IMR-90 (cell line): ENCODE measurements around the gene ITGAL. TPM values are rescaled to one million over a fixed set of nuclear protein-coding genes. Genes with fewer than 3 reads are reported as not detected.

Experiments used
- ATAC-seq: fragments of 200-7000 bp; cut with Tn5 transposase; 2 replicates; pipeline ENCODE4 v1.9.1; 2020; ENCODE audit warnings: low read depth, mild to moderate bottlenecking, moderate library complexity
- BruUV-seq: library from RNA; stranded (reverse); fragments of 400-500 nt; replicated peaks from 2 replicates; lab custom pipeline; 2021; lab: Mats Ljungman, UMichigan
- CTCF ChIA-PET: fragments of 300-600 bp; formaldehyde crosslinking; extraction: SDS; loops from one replicate; lab custom pipeline; 2021; ENCODE audit warnings: antibody characterized with exemption; lab: Yijun Ruan, JAX
- POLR2A ChIA-PET: fragments of 300-600 bp; sonication (Branson Sonifier 250); formaldehyde crosslinking; loops from one replicate; lab custom pipeline; 2022; ENCODE audit warnings: antibody characterized with exemption; ENCODE audit not compliant: unreplicated experiment; lab: Charles Lee
- DNase-seq: peaks from one replicate; pipeline ENCODE4 v3.0.0; 2013
- H2AFZ ChIP-seq: replicated peaks from 2 replicates; pipeline ENCODE3; 2013; ENCODE audit warnings: low read length, mild to moderate bottlenecking; ENCODE audit not compliant: poor library complexity
- H2AK5ac ChIP-seq: 2 replicates; pipeline ENCODE4 v1.6.1; 2013; ENCODE audit warnings: low read depth, low read length, inconsistent platforms
- H2AK9ac ChIP-seq: replicated peaks from 2 replicates; pipeline ENCODE3; 2013; ENCODE audit warnings: mild to moderate bottlenecking, low read depth, low read length, moderate library complexity; ENCODE audit not compliant: poor library complexity
- H2BK120ac ChIP-seq: 2 replicates; pipeline ENCODE4 v1.6.1; 2013; ENCODE audit warnings: low read depth, low read length, inconsistent platforms
- H2BK15ac ChIP-seq: 3 replicates; pipeline ENCODE4 v1.6.1; 2013; ENCODE audit warnings: low read depth, low read length, inconsistent platforms
- H2BK20ac ChIP-seq: 2 replicates; pipeline ENCODE4 v1.6.1; 2013; ENCODE audit warnings: low read depth, mild to moderate bottlenecking, inconsistent platforms, low read length, moderate library complexity
- H2BK5ac ChIP-seq: 2 replicates; pipeline ENCODE4 v1.6.1; 2013; ENCODE audit warnings: mild to moderate bottlenecking, low read depth, low read length, inconsistent platforms; ENCODE audit not compliant: poor library complexity, severe bottlenecking
- H3K14ac ChIP-seq: replicated peaks from 2 replicates; pipeline ENCODE4 v1.6.1; 2013; ENCODE audit warnings: low read depth, low read length, inconsistent platforms
- H3K18ac ChIP-seq: 2 replicates; pipeline ENCODE4 v1.6.1; 2013; ENCODE audit warnings: low read depth, low read length, control low read depth
- H3K23ac ChIP-seq: 2 replicates; pipeline ENCODE4 v1.6.1; 2013; ENCODE audit warnings: low read depth, low read length, inconsistent platforms
- H3K27ac ChIP-seq: 2 replicates; pipeline ENCODE4 v1.5.1; 2013; ENCODE audit warnings: mild to moderate bottlenecking, control low read depth, low read length; ENCODE audit not compliant: insufficient read depth
- H3K27me3 ChIP-seq: 2 replicates; pipeline ENCODE4 v1.6.1; 2013; ENCODE audit warnings: low read length; ENCODE audit not compliant: control insufficient read depth, insufficient read depth
- H3K36me3 ChIP-seq: 2 replicates; pipeline ENCODE4 v1.6.1; 2013; ENCODE audit warnings: low read length, mixed read lengths; ENCODE audit not compliant: control insufficient read depth, insufficient read depth
- H3K4ac ChIP-seq: 2 replicates; pipeline ENCODE4 v1.6.1; 2013; ENCODE audit warnings: low read depth, low read length, inconsistent platforms
- H3K4me1 ChIP-seq: 2 replicates; pipeline ENCODE4 v1.6.1; 2013; ENCODE audit warnings: low read length, mixed read lengths; ENCODE audit not compliant: control insufficient read depth, insufficient read depth
- H3K4me2 ChIP-seq: 2 replicates; pipeline ENCODE4 v1.6.1; 2013; ENCODE audit warnings: low read depth, mild to moderate bottlenecking, control low read depth, low read length, moderate library complexity
- H3K4me3 ChIP-seq: 2 replicates; pipeline ENCODE4 v1.5.1; 2013; ENCODE audit warnings: low read depth, mild to moderate bottlenecking, control low read depth, low read length, moderate library complexity; ENCODE audit not compliant: insufficient read depth
- H3K56ac ChIP-seq: 2 replicates; pipeline ENCODE4 v1.6.1; 2013; ENCODE audit warnings: low read length, inconsistent platforms; ENCODE audit not compliant: insufficient read depth; ENCODE audit errors: extremely low read depth
- H3K79me1 ChIP-seq, 2 experiments: 2 replicates each; pipeline ENCODE4 v1.6.1; 2013; ENCODE audit warnings: low read length in 2 of 2, inconsistent platforms in 1 of 2, low read depth in 1 of 2
- H3K9ac ChIP-seq: 2 replicates; pipeline ENCODE4 v1.6.1; 2013; ENCODE audit warnings: low read depth, low read length, control low read depth
- H3K9me1 ChIP-seq: 2 replicates; pipeline ENCODE4 v1.6.1; 2013; ENCODE audit warnings: low read length, inconsistent platforms; ENCODE audit not compliant: insufficient read depth
- H3K9me3 ChIP-seq: 2 replicates; pipeline ENCODE4 v1.6.1; 2013; ENCODE audit warnings: low read length; ENCODE audit not compliant: control insufficient read depth, insufficient read depth
- H4K20me1 ChIP-seq: 2 replicates; pipeline ENCODE4 v1.6.1; 2013; ENCODE audit warnings: low read length, inconsistent platforms; ENCODE audit not compliant: insufficient read depth
- H4K5ac ChIP-seq: 2 replicates; pipeline ENCODE4 v1.6.1; 2013; ENCODE audit warnings: mild to moderate bottlenecking, low read depth, low read length, control low read depth
- H4K8ac ChIP-seq, 2 experiments: 2 replicates each; pipeline ENCODE4 v1.6.1; 2013; ENCODE audit warnings: low read depth in 2 of 2, low read length in 2 of 2, control low read depth in 1 of 2, inconsistent platforms in 1 of 2
- H4K91ac ChIP-seq: 2 replicates; pipeline ENCODE4 v1.6.1; 2013; ENCODE audit warnings: low read depth, low read length, inconsistent platforms; ENCODE audit not compliant: insufficient read depth
- BHLHE40 ChIP-seq: fragments of 150-350 bp; IDR thresholded peaks from 2 replicates; pipeline ENCODE4 v1.6.1; 2016; ENCODE audit warnings: mild to moderate bottlenecking, low read depth, low read length
- CEBPB ChIP-seq: IDR thresholded peaks from 2 replicates; pipeline ENCODE4 v1.6.1; 2012; ENCODE audit warnings: low read depth, low read length, improper control_type of control experiment
- CHD1 ChIP-seq: IDR thresholded peaks from 2 replicates; pipeline ENCODE4 v1.6.1; 2012; ENCODE audit warnings: low read depth, low read length, improper control_type of control experiment
- FOS ChIP-seq: fragments of 150-350 bp; IDR thresholded peaks from 2 replicates; pipeline ENCODE4 v1.6.1; 2016; ENCODE audit warnings: low read depth, low read length
- MAZ ChIP-seq: IDR thresholded peaks from 2 replicates; pipeline ENCODE4 v1.6.1; 2012; ENCODE audit warnings: low read depth, mild to moderate bottlenecking, low read length, improper control_type of control experiment, moderate library complexity, borderline replicate concordance
- NFE2L2 ChIP-seq: fragments of 150-350 bp; IDR thresholded peaks from 2 replicates; pipeline ENCODE4 v1.6.1; 2016; ENCODE audit warnings: low read depth, mild to moderate bottlenecking, low read length
- POLR2A ChIP-seq: IDR thresholded peaks from 2 replicates; pipeline ENCODE4 v1.6.1; 2012; ENCODE audit warnings: mild to moderate bottlenecking, low read depth, low read length
- RAD21 ChIP-seq: IDR thresholded peaks from 2 replicates; pipeline ENCODE4 v1.6.1; 2012; ENCODE audit warnings: low read length, improper control_type of control experiment
- WGBS, 2 experiments: methylation state at CpG; one replicate each; pipeline versions ENCODE4 v1.1.5 to v1.1.7; 2013; ENCODE audit warnings: missing lambda C conversion rate in 2 of 2; ENCODE audit not compliant: insufficient read length in 1 of 2; ENCODE audit errors: extremely low coverage in 2 of 2; 5-methylcytosine and 5-hydroxymethylcytosine counted together
- dilution Hi-C: fragments of 300-500 bp; cut with HindIII; formaldehyde crosslinking; loops from one replicate; pipeline ENCODE4 v1.14.3; 2018; ENCODE audit warnings: low sequenced_read_pairs; ENCODE audit not compliant: unreplicated experiment
- in situ Hi-C: fragments of 300-500 bp; cut with MboI; formaldehyde crosslinking; loops from 3 replicates; pipeline ENCODE4 v1.14.3; 2019; ENCODE audit warnings: low sequenced_read_pairs, inconsistent platforms, mixed read lengths
- intact Hi-C: fragments of 100-400 bp; cut with micrococcal nuclease; formaldehyde crosslinking; loops from 2 replicates; pipeline ENCODE4 v1.10.0; 2022
- polyA plus RNA-seq, 3 experiments: library from polyadenylated mRNA; depleted of rRNA; stranded (reverse); fragments of >200 nt; gene quantifications; 2 replicates each; pipeline ENCODE4 v1.2.3, GENCODE V29; 2012; ENCODE audit warnings: low replicate concordance in 1 of 3
- total RNA-seq: library from RNA; depleted of rRNA; stranded (reverse); fragments of >200 nt; gene quantifications from 2 replicates; pipeline ENCODE4 v1.2.3, GENCODE V29; 2012
- TF ChIP-seq, protein P1 (sequence below): fragments of 150-350 bp; IDR thresholded peaks from 2 replicates; pipeline ENCODE4 v1.6.1; 2017; ENCODE audit warnings: mild to moderate bottlenecking, antibody characterized with exemption, low read length, low read depth
- TF ChIP-seq, protein P2 (sequence below): fragments of 150-350 bp; IDR thresholded peaks from 2 replicates; pipeline ENCODE4 v1.6.1; 2016; ENCODE audit warnings: low read depth, mild to moderate bottlenecking, low read length, moderate library complexity, borderline replicate concordance
- TF ChIP-seq, protein P3 (sequence below): conservative IDR thresholded peaks from 2 replicates; pipeline ENCODE4 v1.5.1; 2012; ENCODE audit warnings: mild to moderate bottlenecking, low read depth, low read length, improper control_type of control experiment

The ITGAL gene
- total and polyA plus RNA-seq, 2 of the 4 experiments (the other 2 are of a cell fraction), result not detected

DNA sequence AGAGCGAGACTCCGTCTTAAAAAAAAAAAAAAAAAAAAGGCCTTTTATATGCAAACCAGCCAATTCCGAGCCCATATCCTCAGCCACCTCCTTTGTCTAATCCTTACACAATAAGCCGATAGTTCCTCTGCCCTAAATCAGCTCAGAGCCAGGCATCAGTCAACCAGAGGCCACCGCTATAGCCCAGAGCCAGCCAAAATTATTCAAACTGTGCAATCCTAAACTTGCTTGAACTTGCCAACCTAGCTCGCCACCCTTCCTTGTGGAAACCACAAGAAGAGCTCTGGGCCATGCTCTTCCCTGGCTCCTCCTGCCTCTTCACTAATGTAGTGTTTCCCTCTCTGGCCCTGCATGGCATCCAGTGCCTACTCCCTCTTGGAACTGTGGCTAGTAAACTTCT lies 17.7 kb downstream of the ITGAL start:
- Histone ChIP-seq H3K4me2 (no peak overlapping the region), H3K23ac (no peak overlapping the region), H3K4me3 (no peak overlapping the region), H3K36me3 (no peaks in the 10 kb centered on the region), H2AFZ (no peak overlapping the region), H2AK5ac (no peak overlapping the region), H3K18ac (no peak overlapping the region), H3K4ac (no peak overlapping the region), H2BK5ac (no peak overlapping the region), H2BK15ac (no peak overlapping the region), H3K27ac (no peak overlapping the region), H2BK120ac (no peak overlapping the region), H3K79me1 (no peaks in the 10 kb centered on the region), H3K56ac (no peak overlapping the region), H4K91ac (no peak overlapping the region), H3K9me3 (no peaks in the 10 kb centered on the region), H4K8ac (no peak overlapping the region), H2BK20ac (no peak overlapping the region), H4K20me1 (no peaks in the 10 kb centered on the region), H3K4me1 (peaks cover 5% of the 10 kb centered on the region; the same call in 1 of the 2 replicates), H3K9ac (no peak overlapping the region), H3K9me1 (peaks cover 3% of the 10 kb centered on the region; the same call in 1 of the 2 replicates), H4K5ac (no peak overlapping the region), H3K27me3 (peaks cover 11% of the 10 kb centered on the region), H2AK9ac (no peak overlapping the region), H3K14ac (no peak overlapping the region)
- dilution Hi-C loops, result no loop called here
- CTCF ChIA-PET, result no interaction called here
- intact Hi-C loops, result no loop called here
- DNase-seq (no peak), ATAC-seq (no peak)
- WGBS, 2 experiments, result 100% methylated on average over 1 of the region's 6 CpGs; no CpG with 5 or more reads in 1 of the 2 experiments
- POLR2A ChIA-PET, result no interaction called here
- in situ Hi-C loops, result no loop called here
- no peak for TF ChIP-seq RAD21
- TF ChIP-seq MAZ, result no peak
- TF ChIP-seq CHD1, result no peak
- TF ChIP-seq, protein P1, sequence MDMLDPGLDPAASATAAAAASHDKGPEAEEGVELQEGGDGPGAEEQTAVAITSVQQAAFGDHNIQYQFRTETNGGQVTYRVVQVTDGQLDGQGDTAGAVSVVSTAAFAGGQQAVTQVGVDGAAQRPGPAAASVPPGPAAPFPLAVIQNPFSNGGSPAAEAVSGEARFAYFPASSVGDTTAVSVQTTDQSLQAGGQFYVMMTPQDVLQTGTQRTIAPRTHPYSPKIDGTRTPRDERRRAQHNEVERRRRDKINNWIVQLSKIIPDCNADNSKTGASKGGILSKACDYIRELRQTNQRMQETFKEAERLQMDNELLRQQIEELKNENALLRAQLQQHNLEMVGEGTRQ, result no peak
- no peak for TF ChIP-seq CEBPB
- TF ChIP-seq POLR2A, result no peak
- no peak for TF ChIP-seq NFE2L2
- TF ChIP-seq, protein P2, sequence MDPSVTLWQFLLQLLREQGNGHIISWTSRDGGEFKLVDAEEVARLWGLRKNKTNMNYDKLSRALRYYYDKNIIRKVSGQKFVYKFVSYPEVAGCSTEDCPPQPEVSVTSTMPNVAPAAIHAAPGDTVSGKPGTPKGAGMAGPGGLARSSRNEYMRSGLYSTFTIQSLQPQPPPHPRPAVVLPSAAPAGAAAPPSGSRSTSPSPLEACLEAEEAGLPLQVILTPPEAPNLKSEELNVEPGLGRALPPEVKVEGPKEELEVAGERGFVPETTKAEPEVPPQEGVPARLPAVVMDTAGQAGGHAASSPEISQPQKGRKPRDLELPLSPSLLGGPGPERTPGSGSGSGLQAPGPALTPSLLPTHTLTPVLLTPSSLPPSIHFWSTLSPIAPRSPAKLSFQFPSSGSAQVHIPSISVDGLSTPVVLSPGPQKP, result no peak
- TF ChIP-seq BHLHE40, result no peak
- TF ChIP-seq, protein P3, sequence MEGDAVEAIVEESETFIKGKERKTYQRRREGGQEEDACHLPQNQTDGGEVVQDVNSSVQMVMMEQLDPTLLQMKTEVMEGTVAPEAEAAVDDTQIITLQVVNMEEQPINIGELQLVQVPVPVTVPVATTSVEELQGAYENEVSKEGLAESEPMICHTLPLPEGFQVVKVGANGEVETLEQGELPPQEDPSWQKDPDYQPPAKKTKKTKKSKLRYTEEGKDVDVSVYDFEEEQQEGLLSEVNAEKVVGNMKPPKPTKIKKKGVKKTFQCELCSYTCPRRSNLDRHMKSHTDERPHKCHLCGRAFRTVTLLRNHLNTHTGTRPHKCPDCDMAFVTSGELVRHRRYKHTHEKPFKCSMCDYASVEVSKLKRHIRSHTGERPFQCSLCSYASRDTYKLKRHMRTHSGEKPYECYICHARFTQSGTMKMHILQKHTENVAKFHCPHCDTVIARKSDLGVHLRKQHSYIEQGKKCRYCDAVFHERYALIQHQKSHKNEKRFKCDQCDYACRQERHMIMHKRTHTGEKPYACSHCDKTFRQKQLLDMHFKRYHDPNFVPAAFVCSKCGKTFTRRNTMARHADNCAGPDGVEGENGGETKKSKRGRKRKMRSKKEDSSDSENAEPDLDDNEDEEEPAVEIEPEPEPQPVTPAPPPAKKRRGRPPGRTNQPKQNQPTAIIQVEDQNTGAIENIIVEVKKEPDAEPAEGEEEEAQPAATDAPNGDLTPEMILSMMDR, result no peak
- TF ChIP-seq FOS, result no peak
- BruUV-seq, result no TSS peak
